ENCODE results near the gene ELF1. TPM values are rescaled to one million over a fixed set of nuclear protein-coding genes. Genes with fewer than 3 reads are reported as not detected.
"Not testable (repeated sequence)": the region's sequence is repeated elsewhere in the genome, so short reads cannot be mapped to it uniquely, and the experiment has no call there.

The ELF1 gene
- total RNA-seq, 3 donors from 2014 or later: 80.2 to 111 (median 96.8) TPM

DNA sequence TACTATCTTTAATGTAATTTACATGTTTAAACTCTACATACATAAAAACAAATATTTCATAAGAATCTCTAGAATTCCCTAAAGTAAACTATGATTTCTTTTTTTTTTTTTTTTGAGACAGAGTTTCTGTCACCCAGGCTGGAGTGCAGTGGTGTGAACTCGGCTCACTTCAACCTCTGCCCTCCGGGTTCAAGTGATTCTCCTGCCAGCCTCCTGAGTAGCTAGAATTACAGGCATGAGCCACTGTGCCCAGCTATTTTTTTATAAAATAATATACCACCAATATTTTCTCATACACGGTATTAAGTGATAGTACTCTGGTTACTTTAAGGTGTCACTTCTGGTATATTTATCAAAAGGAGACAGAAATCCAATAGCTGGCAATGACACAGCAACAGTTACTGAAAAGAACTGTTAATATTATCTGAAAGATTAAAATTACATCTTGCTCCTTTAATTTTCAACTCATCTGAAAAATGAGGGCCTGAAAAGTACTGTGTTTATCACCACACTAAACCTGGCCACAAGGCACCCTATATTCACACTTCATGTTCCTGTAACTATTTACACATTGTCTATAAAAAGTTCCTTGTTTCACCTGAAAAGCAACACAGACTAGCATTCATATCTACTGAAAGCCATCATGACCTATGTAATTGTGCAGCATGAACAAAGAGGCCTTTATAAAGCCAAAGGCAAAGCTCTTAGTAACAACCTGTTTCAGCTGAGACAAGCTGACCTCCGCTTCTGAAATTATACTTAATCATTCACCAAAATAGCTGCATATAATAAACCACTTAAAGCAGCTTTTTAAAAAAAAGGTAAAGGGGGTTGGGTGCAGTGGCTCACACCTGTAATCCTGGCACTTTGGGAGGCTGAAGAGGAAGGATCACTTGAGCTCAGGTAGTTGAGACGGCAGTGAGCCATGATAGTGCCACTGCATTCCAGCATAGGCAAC lies 123.6 kb downstream of the ELF1 start:
- Histone ChIP-seq H3K9me3 (no peaks in the 10 kb centered on the region), H3K4me3 (no peak overlapping the region), H3K36me3 (ENCODE audit: low read depth) (no peaks in the 10 kb centered on the region), H3K4me1 (ENCODE audit: low read depth) (peaks cover 11% of the 10 kb centered on the region)
- DNase-seq (peak in 1 of 3 donors; percentile 57), ATAC-seq (peak; percentile 97)
- TF ChIP-seq, protein P1, sequence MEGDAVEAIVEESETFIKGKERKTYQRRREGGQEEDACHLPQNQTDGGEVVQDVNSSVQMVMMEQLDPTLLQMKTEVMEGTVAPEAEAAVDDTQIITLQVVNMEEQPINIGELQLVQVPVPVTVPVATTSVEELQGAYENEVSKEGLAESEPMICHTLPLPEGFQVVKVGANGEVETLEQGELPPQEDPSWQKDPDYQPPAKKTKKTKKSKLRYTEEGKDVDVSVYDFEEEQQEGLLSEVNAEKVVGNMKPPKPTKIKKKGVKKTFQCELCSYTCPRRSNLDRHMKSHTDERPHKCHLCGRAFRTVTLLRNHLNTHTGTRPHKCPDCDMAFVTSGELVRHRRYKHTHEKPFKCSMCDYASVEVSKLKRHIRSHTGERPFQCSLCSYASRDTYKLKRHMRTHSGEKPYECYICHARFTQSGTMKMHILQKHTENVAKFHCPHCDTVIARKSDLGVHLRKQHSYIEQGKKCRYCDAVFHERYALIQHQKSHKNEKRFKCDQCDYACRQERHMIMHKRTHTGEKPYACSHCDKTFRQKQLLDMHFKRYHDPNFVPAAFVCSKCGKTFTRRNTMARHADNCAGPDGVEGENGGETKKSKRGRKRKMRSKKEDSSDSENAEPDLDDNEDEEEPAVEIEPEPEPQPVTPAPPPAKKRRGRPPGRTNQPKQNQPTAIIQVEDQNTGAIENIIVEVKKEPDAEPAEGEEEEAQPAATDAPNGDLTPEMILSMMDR (IDR thresholded peaks at IDR 0.05): no peak
- intact Hi-C loops (cut with DNase I, micrococcal nuclease): no loop called here

DNA sequence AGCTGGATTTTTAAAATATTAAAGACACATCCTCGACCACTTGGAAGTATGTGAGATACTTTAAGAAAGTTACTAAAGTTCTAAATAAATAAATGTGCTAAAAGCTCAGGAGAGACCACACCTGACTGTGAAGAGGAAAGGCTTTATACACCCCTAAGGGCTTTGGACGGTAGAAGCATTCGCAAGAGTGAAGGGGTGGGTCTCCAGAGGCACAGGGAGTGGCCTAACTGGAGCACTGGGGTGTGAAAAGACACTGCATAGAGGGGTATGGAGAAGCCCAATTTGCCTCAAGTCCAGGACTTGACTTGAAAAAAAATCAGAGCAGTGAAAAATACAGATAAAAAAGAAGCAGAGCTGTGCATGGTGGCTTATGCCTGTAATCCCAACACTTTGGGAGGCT lies 125.5 kb downstream of the ELF1 start:
- peaks cover 11% of the 10 kb centered on the region for H3K4me1 ChIP-seq (ENCODE audit: low read depth)
- ATAC-seq (peak; percentile 35), DNase-seq (peak in 1 of 3 donors; percentile 13)
- intact Hi-C loops (cut with DNase I, micrococcal nuclease); H3K9me3 ChIP-seq; H3K4me3 ChIP-seq; H3K36me3 ChIP-seq (ENCODE audit: low read depth): not testable (repeated sequence)

DNA sequence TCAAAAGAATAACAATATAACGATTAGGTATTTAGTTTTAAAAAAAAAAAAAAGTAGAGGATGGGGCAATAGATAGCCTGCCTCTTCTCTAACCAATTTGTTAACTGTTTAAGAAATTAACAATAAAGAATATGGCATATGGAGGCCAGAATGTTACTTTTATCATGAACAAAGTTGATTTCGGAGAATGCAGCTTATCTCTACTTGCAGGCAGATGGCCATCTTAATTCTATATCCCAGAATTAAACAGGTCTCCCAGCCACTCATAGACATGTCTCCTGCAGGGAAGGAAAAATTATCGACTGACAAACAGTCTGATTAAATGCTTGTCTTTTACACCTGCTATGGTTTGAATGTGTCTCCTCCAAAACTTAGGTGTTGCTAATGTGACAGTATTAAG lies 133.1 kb downstream of the ELF1 start:
- intact Hi-C loops (cut with DNase I, micrococcal nuclease): no loop called here
- ATAC-seq (no peak), DNase-seq (no peak)
- Histone ChIP-seq H3K9me3 (no peaks in the 10 kb centered on the region), H3K4me1 (ENCODE audit: low read depth) (no peaks in the 10 kb centered on the region), H3K36me3 (ENCODE audit: low read depth) (no peaks in the 10 kb centered on the region), H3K4me3 (no peak overlapping the region)
- TF ChIP-seq, protein P1 (IDR thresholded peaks at IDR 0.05): no peak

DNA sequence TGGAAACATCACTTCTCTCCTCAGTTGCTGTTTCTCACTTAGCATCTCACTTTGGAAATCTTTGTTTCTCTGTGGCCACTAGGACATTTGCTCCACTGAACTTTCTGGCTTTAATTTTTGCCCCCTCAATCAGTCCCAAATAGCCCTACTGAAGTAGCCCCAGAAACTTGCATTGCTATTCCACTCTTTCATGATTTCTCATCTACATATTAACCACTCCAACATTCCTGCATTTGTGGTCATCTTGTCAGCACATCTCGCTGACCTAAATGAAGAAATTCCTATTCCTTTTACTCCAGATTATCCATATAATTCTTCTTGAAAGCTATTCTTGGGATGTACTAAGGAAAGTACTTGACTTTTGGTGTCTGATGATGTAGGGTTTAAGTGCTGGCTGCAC lies 134.9 kb downstream of the ELF1 start:
- H3K4me3 ChIP-seq; DNase-seq; H3K4me1 ChIP-seq (ENCODE audit: low read depth); ATAC-seq; H3K9me3 ChIP-seq; H3K36me3 ChIP-seq (ENCODE audit: low read depth); intact Hi-C loops (cut with DNase I, micrococcal nuclease): not testable (repeated sequence)

Other genes with a start within 250 kb of the ELF1 start
- 10 to 100 TPM; 20.3 to 21.2 (median 20.9) TPM for gene MRPS31, start 248.1 kb downstream of the ELF1 start, total RNA-seq
- 1 to 10 TPM; 4.9 to 8.8 (median 8.8) TPM for gene SLC25A15, start 229.7 kb downstream of the ELF1 start, total RNA-seq
- gene WBP4, start 42.2 kb upstream of the ELF1 start, total RNA-seq: 10 to 100 TPM in 1 of 3 donors, 1 to 10 TPM in 2; 6.4 to 11.4 (median 6.4) TPM
- gene KBTBD6, start 113.5 kb upstream of the ELF1 start, total RNA-seq: 1 to 10 TPM; 2.6 to 7.6 (median 3.5) TPM
- gene KBTBD7, start 175.3 kb upstream of the ELF1 start, total RNA-seq: 1 to 10 TPM; 5.3 to 8.6 (median 5.8) TPM
- gene MTRF1, start 244.3 kb upstream of the ELF1 start, total RNA-seq: 10 to 100 TPM; 13.4 to 15.5 (median 14.6) TPM